Transverse colon (tissue), 4 donors: ENCODE results near the gene ZYG11B. TPM values are rescaled to one million over a fixed set of nuclear protein-coding genes. Genes with fewer than 3 reads are reported as not detected.

Source experiments
- DNase-seq: peaks from one replicate; pipeline ENCODE4 v3.0.0-alpha.2; 2019
- H3K27ac ChIP-seq, 4 donors: fragments of 200-600 bp; sonication (generic); 2 replicates each; pipeline ENCODE4 v1.5.1; 2016 to 2018; ENCODE audit warnings: inconsistent platforms in 4 of 4
- H3K27me3 ChIP-seq: fragments of 200-600 bp; sonication (generic); 2 replicates; pipeline ENCODE4 v1.5.1; 2017; ENCODE audit warnings: inconsistent platforms
- H3K36me3 ChIP-seq, 4 donors: fragments of 200-600 bp; sonication (generic); 2 replicates each; pipeline ENCODE4 v1.5.1; 2017 to 2019; ENCODE audit warnings: inconsistent platforms in 4 of 4
- H3K4me1 ChIP-seq, 4 donors: fragments of 200-600 bp; sonication (generic); 2 replicates each; pipeline ENCODE4 v1.5.1; 2017 to 2020; ENCODE audit warnings: inconsistent platforms in 4 of 4
- H3K4me3 ChIP-seq, 4 donors: fragments of 200-600 bp; sonication (generic); 1 replicate in 1 of 4; 2 replicates in 3 of 4; pipeline versions ENCODE4 v1.5.1 to v1.6.1; 2017 to 2019; ENCODE audit warnings: inconsistent platforms in 4 of 4
- H3K9me3 ChIP-seq, 2 donors: fragments of 200-600 bp; sonication (generic); 2 replicates each; pipeline ENCODE4 v1.5.1; 2017 to 2019; ENCODE audit warnings: inconsistent platforms in 2 of 2
- EP300 ChIP-seq: sonication (generic); formaldehyde crosslinking; IDR thresholded peaks from one replicate; pipeline ENCODE4 v1.6.1; 2017; ENCODE audit warnings: antibody characterized with exemption, low read depth
- POLR2A ChIP-seq: fragments of 450-650 bp; IDR thresholded peaks from one replicate; pipeline ENCODE4 v1.6.1; 2016; ENCODE audit warnings: antibody characterized with exemption, mild to moderate bottlenecking, moderate library complexity
- POLR2AphosphoS5 ChIP-seq, 3 donors: sonication (generic); formaldehyde crosslinking; IDR thresholded peaks; one replicate each; pipeline ENCODE4 v1.6.1; 2016; ENCODE audit warnings: antibody characterized with exemption in 3 of 3
- WGBS, 2 donors: methylation state at CpG; one replicate each; pipeline ENCODE4 v1.1.5; 2018; ENCODE audit warnings: low coverage in 1 of 2; 5-methylcytosine and 5-hydroxymethylcytosine counted together
- in situ Hi-C, 4 donors: fragments of 200-750 bp; cut with MboI; loops; one replicate each; pipeline versions ENCODE4 v1.15.0 to v1.15.1; 2017; ENCODE audit warnings: low sequenced_read_pairs in 3 of 4, low pct_ligation_motif_present in 1 of 4, low pct_unique_long_range_greater_than_20kb in 1 of 4
- intact Hi-C: fragments of 100-400 bp; cut with DNase I; formaldehyde crosslinking; loops from one replicate; pipeline ENCODE4 v1.15.1; 2023; ENCODE audit warnings: low total_unique reads
- total RNA-seq, 4 donors: library from RNA; depleted of rRNA; stranded (reverse); fragments of >200 nt; gene quantifications; one replicate each; pipeline ENCODE4 v1.1.0, GENCODE V29; 2016
- TF ChIP-seq, protein P1 (sequence below), 5 experiments: fragments of 200-600 bp in 3 of 5; fragments of 450-650 bp in 2 of 5; sonication (generic) in 3 of 5; IDR thresholded peaks; 1 replicate in 2 of 5; 2 replicates in 3 of 5; pipeline ENCODE4 v1.5.1; 2016 to 2017; ENCODE audit warnings: antibody characterized with exemption in 5 of 5, inconsistent platforms in 3 of 5, mild to moderate bottlenecking in 2 of 5, moderate library complexity in 1 of 5

ZYG11B gene
- total RNA-seq, 4 donors from 2014 or later: 16.9 to 75.9 (median 45.2) TPM

DNA sequence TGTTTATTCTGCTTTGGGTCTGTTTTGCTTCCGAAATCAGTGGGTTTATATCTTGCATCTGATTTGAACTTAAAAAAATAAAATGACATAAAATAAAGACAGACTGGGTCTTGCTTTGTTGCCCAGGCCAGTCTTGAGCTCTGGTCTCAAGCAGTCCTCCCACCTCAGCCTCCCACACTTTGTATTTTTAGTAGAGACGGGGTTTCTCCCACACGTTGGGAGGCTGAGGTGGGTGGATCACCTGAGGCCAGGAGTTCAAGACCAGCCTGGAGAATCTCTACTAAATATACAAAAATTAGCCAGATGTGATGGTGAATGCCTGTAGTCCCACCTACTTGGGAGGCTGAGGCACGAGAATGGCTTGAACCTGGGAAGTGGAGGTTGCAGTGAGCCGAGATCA, 122.2 kb downstream of the ZYG11B start:
- no peak overlapping the region for H3K4me3 ChIP-seq
- WGBS, 2 donors: 75 to 82% methylated on average over 1 to 5 of the region's 5 CpGs
- H3K27ac ChIP-seq: no peak overlapping the region
- in situ Hi-C loops (no loop called here), intact Hi-C loops (no loop called here)
- H3K9me3 ChIP-seq: no peaks in the 10 kb centered on the region
- peaks cover 31% of the 10 kb centered on the region for H3K27me3 ChIP-seq
- no peaks in the 10 kb centered on the region for H3K36me3 ChIP-seq
- no peak for DNase-seq
- TF ChIP-seq, protein P1, sequence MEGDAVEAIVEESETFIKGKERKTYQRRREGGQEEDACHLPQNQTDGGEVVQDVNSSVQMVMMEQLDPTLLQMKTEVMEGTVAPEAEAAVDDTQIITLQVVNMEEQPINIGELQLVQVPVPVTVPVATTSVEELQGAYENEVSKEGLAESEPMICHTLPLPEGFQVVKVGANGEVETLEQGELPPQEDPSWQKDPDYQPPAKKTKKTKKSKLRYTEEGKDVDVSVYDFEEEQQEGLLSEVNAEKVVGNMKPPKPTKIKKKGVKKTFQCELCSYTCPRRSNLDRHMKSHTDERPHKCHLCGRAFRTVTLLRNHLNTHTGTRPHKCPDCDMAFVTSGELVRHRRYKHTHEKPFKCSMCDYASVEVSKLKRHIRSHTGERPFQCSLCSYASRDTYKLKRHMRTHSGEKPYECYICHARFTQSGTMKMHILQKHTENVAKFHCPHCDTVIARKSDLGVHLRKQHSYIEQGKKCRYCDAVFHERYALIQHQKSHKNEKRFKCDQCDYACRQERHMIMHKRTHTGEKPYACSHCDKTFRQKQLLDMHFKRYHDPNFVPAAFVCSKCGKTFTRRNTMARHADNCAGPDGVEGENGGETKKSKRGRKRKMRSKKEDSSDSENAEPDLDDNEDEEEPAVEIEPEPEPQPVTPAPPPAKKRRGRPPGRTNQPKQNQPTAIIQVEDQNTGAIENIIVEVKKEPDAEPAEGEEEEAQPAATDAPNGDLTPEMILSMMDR (IDR thresholded peaks at IDR 0.05): no peak
- TF ChIP-seq EP300: no peak
- TF ChIP-seq POLR2AphosphoS5 (IDR thresholded peaks at IDR 0.05): no peak
- TF ChIP-seq POLR2A: no peak
- peaks cover 0 to 5% (median 0%) of the 10 kb centered on the region in 4 donors for H3K4me1 ChIP-seq

DNA sequence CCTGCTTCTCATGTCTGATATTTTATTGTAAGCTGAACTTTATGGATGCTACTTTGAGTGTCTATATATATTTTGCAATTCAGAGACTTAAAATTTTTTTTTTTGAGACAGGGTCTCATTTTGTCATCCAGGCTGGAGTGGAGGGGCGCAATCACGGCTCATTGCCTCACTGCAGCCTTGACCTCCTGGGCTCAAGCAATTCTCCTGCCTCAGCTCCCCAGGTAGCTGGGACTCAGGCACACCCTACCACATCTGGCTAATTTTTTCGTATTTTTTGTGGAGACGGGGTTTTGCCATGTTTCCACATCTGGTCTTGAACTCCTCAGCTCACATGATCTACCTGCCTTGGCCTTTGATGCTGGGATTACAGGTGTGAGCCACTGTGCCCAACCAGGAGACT, 124.7 kb downstream of the ZYG11B start:
- TF ChIP-seq EP300: no peak
- H3K4me1 ChIP-seq: no peaks in the 10 kb centered on the region
- in situ Hi-C loops (no loop called here), intact Hi-C loops (no loop called here)
- no peak overlapping the region for H3K27ac ChIP-seq
- H3K36me3 ChIP-seq: no peaks in the 10 kb centered on the region
- peaks cover 6% of the 10 kb centered on the region for H3K27me3 ChIP-seq
- H3K4me3 ChIP-seq: no peak overlapping the region
- 89 to 91% methylated on average over 3 to 4 of the region's 4 CpGs for WGBS, 2 donors
- no peak for DNase-seq
- H3K9me3 ChIP-seq: no peaks in the 10 kb centered on the region

DNA sequence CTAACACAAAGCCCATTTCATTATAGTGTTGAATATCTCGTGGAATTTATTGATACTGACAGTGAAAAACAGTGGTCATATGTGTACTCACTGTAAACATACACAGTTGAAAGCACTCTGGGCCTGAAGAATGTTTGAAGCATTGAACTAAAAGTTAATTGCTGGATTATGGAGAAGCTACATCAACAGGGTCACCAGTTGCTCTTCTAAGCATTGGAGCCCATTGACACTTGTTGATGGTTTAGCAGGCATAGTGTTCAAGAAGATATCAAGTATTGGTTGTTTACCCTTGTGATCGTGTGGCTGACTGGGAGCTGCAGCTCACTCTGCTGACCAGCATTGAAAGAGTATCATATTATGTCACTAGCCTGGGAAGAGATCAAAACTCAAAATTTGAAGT, 126.6 kb downstream of the ZYG11B start:
- in situ Hi-C loops: no loop called here
- Histone ChIP-seq H3K27ac (no peak overlapping the region), H3K4me3 (no peak overlapping the region), H3K4me1 (no peaks in the 10 kb centered on the region), H3K36me3 (no peaks in the 10 kb centered on the region), H3K9me3 (no peaks in the 10 kb centered on the region), H3K27me3 (no peaks in the 10 kb centered on the region)
- intact Hi-C loops: no loop called here
- TF ChIP-seq EP300: no peak
- TF ChIP-seq, protein P1 (IDR thresholded peaks at IDR 0.05): no peak
- no peak for TF ChIP-seq POLR2AphosphoS5 (IDR thresholded peaks at IDR 0.05)
- TF ChIP-seq POLR2A: no peak
- DNase-seq: no peak
- WGBS, 2 donors: 57 to 74% methylated on average over 1 to 2 of the region's 2 CpGs

DNA sequence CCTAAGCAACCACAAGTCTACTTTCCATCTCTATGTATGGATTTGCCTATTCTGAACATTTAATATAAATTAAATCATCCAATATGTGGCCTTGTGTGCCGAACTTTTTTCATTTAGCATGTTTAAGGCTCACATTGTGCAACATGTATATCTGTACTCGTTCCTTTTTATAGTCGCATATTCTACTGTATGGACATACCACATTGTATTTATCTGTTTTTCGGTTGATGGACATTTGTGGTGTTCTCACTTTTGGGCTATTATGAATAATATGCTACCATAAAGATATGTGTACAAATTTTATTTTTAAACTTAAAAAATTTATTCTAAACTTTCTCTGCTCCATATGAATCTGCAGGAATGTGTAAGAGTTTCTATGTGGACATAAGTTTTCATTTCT, 129.3 kb downstream of the ZYG11B start:
- in situ Hi-C loops: no loop called here
- no peak for TF ChIP-seq EP300
- no peak for TF ChIP-seq POLR2A
- TF ChIP-seq, protein P1 (IDR thresholded peaks at IDR 0.05): no peak
- TF ChIP-seq POLR2AphosphoS5 (IDR thresholded peaks at IDR 0.05): no peak
- no peaks in the 10 kb centered on the region for H3K4me1 ChIP-seq
- no peaks in the 10 kb centered on the region for H3K9me3 ChIP-seq
- DNase-seq: no peak
- intact Hi-C loops: no loop called here
- H3K27me3 ChIP-seq: no peaks in the 10 kb centered on the region
- no peak overlapping the region for H3K27ac ChIP-seq
- 83 to 93% methylated on average over 2 to 4 of the region's 4 CpGs for WGBS, 2 donors
- no peak overlapping the region for H3K4me3 ChIP-seq
- H3K36me3 ChIP-seq: no peaks in the 10 kb centered on the region

DNA sequence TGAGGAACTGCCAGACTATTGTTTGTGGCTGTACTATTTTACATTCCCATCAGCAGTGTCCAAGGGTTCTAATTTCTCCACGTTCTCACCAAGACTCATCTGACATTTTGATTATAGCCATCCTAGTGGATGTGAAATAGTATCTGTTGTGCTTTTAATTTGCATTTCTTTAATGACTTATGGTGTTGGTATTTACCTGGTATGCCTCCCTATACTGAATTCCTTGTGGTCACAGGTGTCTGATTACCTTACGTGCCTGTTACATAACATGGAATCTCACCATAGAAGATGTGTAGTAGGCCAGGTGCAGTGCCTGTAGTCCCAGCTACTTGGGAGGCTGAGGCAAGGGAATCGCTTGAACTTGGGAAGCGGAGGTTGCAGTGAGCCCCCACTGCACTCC, 129.8 kb downstream of the ZYG11B start:
- TF ChIP-seq, protein P1 (IDR thresholded peaks at IDR 0.05): no peak
- TF ChIP-seq POLR2AphosphoS5 (IDR thresholded peaks at IDR 0.05) (no peak), POLR2A (no peak), EP300 (no peak)
- in situ Hi-C loops: no loop called here
- H3K9me3 ChIP-seq: no peaks in the 10 kb centered on the region
- no peaks in the 10 kb centered on the region for H3K4me1 ChIP-seq
- H3K36me3 ChIP-seq: no peaks in the 10 kb centered on the region
- intact Hi-C loops: no loop called here
- no peaks in the 10 kb centered on the region for H3K27me3 ChIP-seq
- DNase-seq: no peak
- H3K27ac ChIP-seq: no peak overlapping the region
- no peak overlapping the region for H3K4me3 ChIP-seq
- WGBS, 2 donors: 94 to 100% methylated on average over 1 to 4 of the region's 4 CpGs
